Measurements from ENCODE around the gene PDXK.
"Not testable (repeated sequence)": the region's sequence is repeated elsewhere in the genome, so short reads cannot be mapped to it uniquely, and the experiment has no call there.

The PDXK gene

GRCh38 chr21:43697758-43698643 lies 20.9 kb upstream of the PDXK start:
- DNase-seq (ENCODE audit: low read depth) = no peak

- not testable (repeated sequence) for DNase-seq (ENCODE audit: low read depth)
Observed at GRCh38 chr21:43699492-43699777, 19.5 kb upstream of the PDXK start.

DNA sequence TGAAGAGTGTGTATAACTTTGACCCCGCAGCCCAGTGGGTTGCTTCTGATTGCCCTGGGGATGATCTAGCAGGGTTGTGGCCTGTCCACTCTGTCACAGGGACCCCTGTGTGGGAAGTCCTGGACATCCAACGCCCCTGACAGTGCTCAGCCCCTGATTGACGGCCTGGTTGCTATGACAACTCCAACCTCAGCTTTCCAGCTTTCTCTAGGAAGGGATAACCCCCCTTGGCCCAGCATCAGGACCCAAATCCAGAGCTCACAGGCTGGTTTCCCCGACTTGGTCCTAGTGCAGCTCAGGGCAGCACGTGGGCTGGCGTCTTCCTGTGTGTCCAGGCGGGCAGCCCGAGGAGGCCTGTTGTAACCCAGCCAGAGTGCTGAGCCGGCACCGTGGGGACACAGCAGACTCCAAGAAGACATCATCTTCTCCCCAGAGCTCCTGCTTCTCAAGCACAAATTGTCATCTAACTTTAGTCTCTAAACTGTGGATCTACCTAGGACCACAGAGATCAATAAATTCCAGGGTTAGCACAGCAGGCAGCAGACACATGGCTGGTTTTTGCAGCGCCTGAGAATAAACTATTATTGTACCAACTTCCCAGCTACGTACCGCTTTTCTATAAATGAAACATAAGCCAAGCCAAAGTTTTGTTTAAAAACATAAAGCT lies 18.9 kb upstream of the PDXK start:
- DNase-seq (ENCODE audit: low read depth) = no peak

GRCh38 chr21:43701936-43702784 lies 16.8 kb upstream of the PDXK start:
- DNase-seq (ENCODE audit: low read depth) = no peak

DNA sequence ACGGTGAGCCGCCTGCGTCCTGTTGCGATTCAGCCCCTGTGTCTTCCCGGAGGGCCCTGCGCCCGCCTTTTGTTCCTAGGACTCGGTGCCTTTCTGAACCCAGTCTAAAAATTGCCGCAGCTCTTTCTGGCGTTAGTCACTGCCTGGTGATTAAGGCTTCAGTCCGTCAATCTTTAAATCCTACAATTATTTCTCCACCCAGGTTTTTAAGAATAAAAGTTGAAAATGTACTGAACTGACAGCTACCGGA lies 16.2 kb upstream of the PDXK start:
- DNase-seq (ENCODE audit: low read depth) = no peak

GRCh38 chr21:43703035-43703880 lies 15.7 kb upstream of the PDXK start:
- DNase-seq (ENCODE audit: low read depth) = no peak

GRCh38 chr21:43707462-43707861 lies 11.5 kb upstream of the PDXK start:
- no peak for DNase-seq (ENCODE audit: low read depth)

DNA sequence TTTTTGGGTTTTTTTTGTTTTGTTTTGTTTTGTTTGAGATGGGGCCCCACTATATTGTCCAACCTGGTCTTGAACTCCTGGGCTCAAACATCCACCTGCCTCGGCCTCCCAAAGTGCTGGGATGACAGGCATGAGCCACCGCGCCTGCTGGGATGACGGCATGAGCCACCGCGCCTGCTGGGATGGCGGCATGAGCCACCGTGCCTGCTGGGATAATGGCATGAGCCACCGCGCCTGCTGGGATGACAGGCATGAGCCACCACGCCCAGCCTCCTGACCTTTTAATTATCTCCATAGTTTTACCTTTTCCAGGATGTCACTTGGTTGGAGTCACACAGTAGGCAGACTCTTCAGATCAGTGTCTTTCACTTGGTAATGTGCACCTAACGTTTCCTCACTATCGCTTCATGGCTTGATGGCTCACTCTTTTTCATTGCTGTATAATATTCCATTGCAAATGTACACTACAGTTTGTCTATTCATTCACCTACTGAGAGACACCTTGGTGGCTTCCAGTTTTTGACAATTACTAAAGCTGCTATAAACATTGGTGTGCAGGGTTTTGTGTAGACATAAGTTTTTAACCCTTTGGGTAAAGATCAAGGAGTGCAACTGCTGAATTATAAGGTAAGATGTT lies 10.1 kb upstream of the PDXK start:
- DNase-seq (ENCODE audit: low read depth) = no peak

DNA sequence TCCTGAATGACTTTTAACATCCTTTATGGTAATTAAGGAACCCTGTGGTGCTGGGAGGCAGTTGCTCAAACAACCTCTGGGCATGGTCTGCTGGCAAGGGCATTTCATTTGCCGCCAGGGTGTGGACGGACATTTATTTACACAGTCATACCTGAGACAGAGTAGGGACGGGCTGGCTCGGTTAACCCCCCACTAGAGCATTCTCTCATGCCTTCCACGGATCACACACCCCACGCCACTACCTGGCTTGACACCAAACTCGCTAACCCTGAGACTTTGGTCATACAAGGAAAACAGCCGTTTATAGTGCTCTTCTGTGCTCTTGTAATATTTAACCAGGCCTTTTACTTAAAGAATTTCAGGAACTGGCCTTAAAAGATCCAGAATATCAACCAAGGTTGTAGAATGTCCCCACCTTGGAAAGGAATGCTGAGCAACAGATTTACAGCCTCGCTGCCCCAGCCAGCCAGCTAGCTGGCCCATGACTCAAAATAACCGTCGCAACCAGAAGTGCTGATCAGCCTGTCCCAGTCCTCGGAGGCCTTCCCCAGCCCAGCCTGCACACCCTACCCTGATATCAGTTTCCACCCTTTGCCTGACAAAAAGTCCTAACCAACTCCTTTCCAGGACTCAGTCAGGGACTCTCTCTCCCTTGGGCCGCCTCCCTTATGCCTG lies 6.5 kb upstream of the PDXK start:
- DNase-seq (ENCODE audit: low read depth) = no peak

DNA sequence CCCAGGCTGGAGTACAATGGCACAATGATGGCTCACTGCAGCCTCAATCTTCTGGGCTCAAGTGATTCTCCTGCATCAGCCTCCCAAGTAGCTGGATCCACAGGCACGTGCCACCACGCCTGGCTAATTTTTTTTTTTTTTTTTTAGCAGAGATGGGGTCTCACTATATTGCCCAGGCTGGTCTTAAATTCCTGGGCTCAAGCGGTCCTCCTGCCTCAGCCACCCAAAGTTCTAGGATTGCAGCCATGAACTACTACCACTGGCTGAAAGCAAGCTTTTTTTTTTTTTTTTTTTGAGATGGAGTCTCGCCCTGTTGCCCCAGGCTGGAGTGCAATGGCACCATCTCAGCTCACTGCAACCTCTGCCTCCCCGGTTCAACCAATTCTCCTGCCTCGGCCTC lies 5.8 kb upstream of the PDXK start:
- DNase-seq (ENCODE audit: low read depth) = not testable (repeated sequence)

DNA sequence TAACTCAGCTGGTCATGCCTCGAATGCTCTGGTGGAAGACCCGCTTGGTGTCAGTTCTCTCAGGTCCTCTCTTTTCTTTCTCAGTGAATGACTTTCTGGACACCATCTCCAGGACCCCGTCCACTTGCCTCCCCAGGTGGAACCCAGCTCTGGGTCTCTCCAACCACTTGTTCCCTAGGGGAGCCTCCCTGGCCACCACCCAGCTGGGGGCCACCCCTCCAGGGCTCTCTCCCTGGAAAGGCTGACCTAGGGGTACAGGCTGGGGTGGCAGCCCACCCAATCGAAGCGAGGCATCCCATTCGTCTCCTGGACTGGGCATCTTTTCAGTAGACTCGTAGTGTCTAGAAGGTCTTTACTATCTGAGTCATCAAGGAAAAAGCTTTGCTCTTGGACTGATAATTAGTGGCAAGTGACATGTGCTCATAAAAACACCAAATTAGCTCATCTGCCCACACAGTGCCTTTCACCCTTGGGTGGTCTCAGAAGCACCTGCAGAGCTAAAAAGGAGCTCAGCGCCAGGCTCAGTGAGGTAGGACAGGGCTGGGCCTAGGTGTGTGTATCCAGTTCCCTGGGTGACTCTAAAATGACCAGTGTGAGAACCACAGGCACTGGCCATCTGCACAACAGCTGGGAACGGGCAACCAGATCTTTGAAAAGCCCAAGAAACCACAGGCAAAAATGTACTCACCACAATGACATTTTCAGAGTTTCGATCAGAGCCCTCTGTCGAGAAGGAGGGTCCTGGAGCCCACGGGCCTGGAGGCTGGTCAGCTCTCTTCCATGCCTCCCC lies 2.4 kb upstream of the PDXK start:
- DNase-seq (ENCODE audit: low read depth) = no peak

DNA sequence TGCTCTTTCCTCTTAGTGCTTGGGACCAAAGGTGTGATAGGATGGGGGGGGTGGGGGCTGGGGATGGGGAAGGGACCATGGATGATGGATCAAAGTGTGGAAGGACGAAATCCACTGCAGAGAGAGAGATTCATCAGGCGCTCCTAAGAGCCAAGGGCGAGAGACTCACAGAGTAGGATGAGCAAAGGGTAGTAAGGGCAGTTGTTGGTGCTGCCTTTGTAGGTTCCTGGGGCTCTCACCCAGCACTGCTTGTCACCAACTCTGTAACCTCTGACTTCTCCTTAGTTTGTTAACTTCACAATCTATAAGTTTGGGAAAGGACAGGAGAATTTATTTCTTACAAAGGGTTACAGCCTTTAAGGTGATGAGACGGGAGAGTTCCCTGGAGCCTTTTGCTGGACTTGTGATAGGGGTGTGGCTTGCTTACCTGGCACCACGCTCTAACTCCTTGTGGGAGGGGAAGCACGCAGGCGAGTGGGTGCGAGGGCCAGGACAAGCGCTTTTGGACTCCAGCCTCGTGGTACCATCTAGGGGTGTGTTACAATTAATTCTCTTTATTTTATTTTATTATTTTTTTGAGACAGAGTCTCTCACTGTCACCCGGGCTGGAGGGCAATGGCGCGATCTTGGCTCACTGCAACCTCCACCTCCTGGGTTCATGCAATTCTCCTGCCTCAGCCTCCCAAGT lies 1.6 kb upstream of the PDXK start:
- no peak for DNase-seq (ENCODE audit: low read depth)

DNA sequence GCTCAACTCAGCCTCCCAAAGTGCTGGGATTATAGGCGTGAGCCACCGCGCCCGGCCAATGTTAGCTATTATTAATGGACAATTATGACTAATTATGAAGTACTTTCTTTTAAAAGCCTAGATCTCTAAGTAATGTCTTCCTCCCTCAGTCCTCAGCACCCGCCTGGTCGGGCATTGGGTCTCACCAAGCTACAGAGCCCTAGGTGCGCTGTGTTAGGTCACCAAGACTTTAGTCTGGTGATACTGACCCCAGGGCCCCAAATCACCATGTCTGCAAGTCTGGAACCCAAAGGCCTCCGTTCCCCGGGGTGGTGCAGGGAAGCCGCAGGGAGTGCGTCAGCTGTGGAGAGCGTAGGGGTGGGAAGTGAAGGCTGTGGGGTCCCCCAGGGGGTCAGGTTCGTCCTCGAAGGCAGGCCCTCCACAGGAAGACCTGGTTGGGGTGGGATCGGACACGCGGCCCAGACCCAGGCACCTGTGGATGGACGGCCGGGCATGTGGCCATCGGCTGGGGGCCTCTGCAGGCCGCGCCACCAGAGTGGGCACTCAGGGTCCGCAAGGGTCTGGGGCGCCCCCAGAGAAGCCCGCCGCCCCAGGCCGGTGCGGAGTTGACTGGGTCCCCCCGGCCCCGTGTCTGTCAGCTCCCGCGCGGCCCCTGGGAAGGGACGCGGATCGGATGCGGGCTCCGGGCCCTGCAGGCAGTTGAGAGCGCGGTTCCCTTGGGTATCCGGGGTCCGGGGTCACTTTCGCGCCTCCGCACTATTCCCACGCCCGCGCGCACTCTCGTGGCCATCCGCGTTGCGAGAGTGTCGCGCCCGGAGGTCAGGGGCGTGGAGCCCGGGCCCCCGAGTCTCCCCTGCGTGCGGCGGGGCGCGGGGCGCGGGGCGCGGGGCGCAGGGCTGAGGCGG lies 710 bp upstream of the PDXK start:
- no peak for DNase-seq (ENCODE audit: low read depth)

DNA sequence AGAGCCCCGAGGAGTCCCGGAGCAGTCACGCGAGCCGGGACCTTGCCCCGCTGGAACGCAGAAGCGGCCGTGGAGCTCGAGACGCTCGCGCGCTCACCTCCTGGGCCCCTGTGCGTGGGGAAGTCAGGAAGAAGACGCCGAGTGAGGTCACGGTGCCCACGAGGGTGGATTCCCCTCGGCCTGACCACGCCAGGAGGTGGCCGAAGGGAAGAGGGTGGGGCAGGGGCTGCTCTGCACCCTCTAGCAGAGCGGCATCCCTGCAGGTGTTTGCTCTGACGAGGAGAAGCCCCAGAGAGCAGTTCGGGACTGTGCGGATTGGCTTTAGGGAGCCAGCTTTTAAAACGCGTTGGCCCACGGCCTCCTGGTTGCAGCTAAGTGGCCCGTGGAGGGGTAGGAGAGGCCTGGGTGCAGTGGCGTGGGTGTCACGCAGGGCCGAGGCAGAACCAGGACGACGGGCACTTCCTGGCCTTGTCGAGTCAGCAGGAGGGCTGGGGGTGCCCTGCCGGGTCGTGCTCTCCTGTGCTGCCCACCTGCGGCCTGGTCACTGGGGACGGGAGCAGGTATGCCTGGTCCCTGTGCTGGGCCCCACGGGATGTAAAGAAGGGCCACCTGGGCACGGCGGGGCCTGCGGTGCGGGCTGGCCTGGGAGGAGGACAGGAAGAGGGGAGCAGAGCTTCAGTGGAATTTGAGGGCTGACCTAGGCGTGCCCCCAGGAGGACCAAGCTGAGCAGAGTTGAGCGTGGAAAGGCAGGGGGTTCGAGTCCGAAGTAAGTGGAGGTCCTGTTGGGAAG lies 1.0 kb downstream of the PDXK start:
- no peak for DNase-seq (ENCODE audit: low read depth)

DNA sequence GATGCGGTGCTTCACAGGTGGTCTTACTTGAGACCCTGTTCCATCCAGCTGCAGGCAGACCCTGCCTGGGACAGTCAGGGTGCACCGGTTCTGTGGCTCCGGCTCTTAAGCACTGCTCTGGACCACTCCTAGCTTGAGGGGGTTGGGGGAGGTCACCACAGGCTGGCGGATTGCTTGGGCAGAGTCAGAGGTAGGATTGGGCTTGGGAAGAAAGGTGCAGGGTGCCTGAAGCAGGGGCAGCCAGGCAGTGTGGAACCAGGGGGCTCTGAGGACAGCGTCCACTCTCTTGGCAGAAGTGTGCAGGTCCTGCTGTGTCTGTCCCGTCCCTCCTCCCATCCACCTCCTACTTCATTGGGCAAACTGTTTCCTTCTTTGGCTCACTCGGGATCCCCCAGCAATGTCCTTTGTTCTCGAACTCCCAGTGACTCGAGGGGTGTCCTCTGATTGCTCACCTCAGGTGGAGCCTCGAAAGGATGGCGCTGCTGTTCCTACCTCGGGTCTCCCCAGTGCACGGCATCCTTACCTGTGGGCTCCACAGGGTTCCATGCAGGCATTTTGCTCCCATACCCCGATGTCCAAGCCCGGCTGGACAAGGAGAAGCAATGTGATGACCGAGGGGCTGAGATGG lies 1.7 kb downstream of the PDXK start:
- DNase-seq (ENCODE audit: low read depth) = no peak

GRCh38 chr21:43721206-43721605 lies 2.3 kb downstream of the PDXK start:
- no peak for DNase-seq (ENCODE audit: low read depth)

DNA sequence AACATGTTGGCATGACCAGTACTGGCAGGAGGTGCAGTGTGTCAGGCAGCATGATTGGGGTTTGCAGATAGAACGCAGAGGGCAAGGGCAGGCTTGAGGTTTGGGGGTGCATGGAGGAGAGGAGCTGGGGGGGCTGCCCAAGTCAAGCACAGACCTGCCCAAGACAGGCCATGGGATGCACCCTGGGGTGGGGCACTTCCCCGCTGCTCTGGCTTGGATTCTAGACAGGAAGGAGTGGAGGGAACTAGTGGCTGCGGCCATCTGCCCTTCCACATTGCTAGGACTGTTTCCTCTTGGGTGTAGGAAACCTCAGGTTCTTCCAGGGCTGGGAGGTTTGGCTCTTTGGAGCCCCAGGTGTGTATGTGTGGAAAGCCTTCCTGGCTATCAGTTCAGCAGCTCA lies 3.0 kb downstream of the PDXK start:
- DNase-seq (ENCODE audit: low read depth) = no peak
